ENCODE measurements around the gene TRRAP. TPM values are rescaled to one million over a fixed set of nuclear protein-coding genes. Genes with fewer than 3 reads are reported as not detected.

Gene TRRAP
- total RNA-seq, 4 donors from 2014 or later = 19.7 to 62.3 (median 31.1) TPM

DNA sequence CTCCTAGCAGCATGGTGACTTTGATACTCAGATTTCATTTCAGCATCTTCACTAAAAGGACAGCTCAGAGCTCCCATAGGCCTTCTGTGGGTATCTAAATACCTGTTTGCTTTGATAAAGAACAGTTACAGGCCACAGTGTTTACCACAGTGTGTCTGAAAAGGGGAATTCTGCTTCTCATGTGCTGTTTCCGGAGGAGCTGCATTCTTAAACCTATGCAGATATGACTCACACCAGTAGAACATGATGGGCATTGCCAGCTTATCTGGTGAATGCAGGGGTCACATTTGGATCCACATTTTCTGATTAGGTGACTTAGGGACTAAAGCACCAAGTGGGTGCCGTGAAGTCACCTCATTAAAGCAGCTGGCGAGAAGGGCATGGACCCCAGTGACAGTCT lies 52.6 kb downstream of the TRRAP start:
- no peak for DNase-seq
- Histone ChIP-seq H3K27me3 (no peaks in the 10 kb centered on the region), H3K36me3 (no peaks in the 10 kb centered on the region), H3K9me3 (no peaks in the 10 kb centered on the region), H3K4me1 (no peaks in the 10 kb centered on the region), H3K27ac (no peak overlapping the region), H3K4me3 (no peak overlapping the region)
- TF ChIP-seq, protein P1, sequence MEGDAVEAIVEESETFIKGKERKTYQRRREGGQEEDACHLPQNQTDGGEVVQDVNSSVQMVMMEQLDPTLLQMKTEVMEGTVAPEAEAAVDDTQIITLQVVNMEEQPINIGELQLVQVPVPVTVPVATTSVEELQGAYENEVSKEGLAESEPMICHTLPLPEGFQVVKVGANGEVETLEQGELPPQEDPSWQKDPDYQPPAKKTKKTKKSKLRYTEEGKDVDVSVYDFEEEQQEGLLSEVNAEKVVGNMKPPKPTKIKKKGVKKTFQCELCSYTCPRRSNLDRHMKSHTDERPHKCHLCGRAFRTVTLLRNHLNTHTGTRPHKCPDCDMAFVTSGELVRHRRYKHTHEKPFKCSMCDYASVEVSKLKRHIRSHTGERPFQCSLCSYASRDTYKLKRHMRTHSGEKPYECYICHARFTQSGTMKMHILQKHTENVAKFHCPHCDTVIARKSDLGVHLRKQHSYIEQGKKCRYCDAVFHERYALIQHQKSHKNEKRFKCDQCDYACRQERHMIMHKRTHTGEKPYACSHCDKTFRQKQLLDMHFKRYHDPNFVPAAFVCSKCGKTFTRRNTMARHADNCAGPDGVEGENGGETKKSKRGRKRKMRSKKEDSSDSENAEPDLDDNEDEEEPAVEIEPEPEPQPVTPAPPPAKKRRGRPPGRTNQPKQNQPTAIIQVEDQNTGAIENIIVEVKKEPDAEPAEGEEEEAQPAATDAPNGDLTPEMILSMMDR (IDR thresholded peaks at IDR 0.05) = no peak
- TF ChIP-seq POLR2A (IDR thresholded peaks at IDR 0.05) = no peak
- intact Hi-C loops (cut with DNase I; ENCODE audit: low total_unique reads) = no loop called here

DNA sequence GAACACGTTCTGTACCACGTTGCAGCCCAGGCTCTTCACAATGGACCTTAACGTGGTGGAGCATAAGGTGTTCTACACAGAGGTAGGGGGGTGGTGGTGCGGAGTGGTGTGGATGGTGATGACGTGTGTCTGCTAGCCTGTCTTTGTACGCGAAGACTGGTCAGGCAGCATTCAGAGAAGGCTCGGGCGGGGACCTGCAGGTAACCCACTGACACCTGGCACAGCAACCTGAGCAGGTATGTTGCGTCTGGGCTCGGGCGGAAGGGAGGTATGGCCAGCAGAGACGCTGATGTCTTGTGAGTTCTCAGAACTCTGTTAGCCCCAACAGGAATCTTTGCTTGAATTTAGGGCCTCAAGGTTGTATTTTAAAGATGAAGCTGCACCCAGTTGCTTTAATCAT lies 55.0 kb downstream of the TRRAP start:
- no peaks in the 10 kb centered on the region for H3K9me3 ChIP-seq
- no peak for DNase-seq
- H3K36me3 ChIP-seq = no peaks in the 10 kb centered on the region
- intact Hi-C loops (cut with DNase I; ENCODE audit: low total_unique reads) = no loop called here
- TF ChIP-seq, protein P1 (IDR thresholded peaks at IDR 0.05) = no peak
- TF ChIP-seq POLR2A (IDR thresholded peaks at IDR 0.05) = no peak
- H3K27me3 ChIP-seq = no peaks in the 10 kb centered on the region
- no peak overlapping the region for H3K27ac ChIP-seq
- no peak overlapping the region for H3K4me3 ChIP-seq
- H3K4me1 ChIP-seq = no peaks in the 10 kb centered on the region

DNA sequence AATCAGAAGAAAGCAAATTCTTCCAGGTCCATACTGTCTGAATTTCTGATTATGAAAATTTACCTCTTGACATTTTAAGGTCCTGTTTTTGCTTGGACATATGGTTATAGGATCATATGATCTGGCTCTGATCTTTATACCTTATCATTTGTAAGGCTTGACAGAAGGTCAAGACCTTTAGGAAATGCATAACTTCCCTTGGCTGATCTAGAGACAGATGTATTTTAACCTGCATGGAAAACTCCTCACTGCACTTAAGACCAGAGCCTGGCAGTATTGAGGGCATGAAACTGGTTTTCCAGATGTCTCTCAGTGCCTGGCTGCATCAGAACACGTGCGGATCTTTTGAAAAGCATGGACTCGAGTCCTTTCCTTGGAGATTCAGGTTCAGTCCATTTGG lies 55.9 kb downstream of the TRRAP start:
- no peak for DNase-seq
- Histone ChIP-seq H3K27ac (no peak overlapping the region), H3K36me3 (no peaks in the 10 kb centered on the region), H3K4me3 (no peak overlapping the region), H3K27me3 (no peaks in the 10 kb centered on the region), H3K9me3 (no peaks in the 10 kb centered on the region), H3K4me1 (no peaks in the 10 kb centered on the region)
- intact Hi-C loops (cut with DNase I; ENCODE audit: low total_unique reads) = no loop called here
- TF ChIP-seq POLR2A (IDR thresholded peaks at IDR 0.05) = no peak
- TF ChIP-seq, protein P1 (IDR thresholded peaks at IDR 0.05) = no peak

DNA sequence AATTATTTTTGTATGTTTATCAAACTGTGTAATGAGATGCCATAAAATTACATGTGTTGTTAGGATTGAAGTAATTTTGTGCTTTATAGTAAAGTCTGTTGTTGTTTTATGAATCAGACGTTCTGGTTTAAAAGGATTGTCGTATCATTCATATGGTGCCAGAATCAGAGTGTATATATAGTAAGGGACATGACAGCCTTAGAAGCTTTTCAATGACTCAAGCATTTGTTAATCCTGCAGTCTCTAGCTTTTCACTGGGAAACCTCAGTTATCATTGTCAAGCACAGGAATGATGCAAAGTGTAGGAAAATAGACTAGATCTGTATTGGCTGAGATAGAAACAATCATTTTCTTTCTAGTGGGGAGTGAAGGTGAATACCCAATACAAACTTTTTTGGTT lies 57.5 kb downstream of the TRRAP start:
- Histone ChIP-seq H3K9me3 (no peaks in the 10 kb centered on the region), H3K4me1 (no peaks in the 10 kb centered on the region), H3K4me3 (no peak overlapping the region), H3K27ac (no peak overlapping the region), H3K36me3 (no peaks in the 10 kb centered on the region), H3K27me3 (no peaks in the 10 kb centered on the region)
- TF ChIP-seq, protein P1 (IDR thresholded peaks at IDR 0.05) = no peak
- no peak for TF ChIP-seq POLR2A (IDR thresholded peaks at IDR 0.05)
- intact Hi-C loops (cut with DNase I; ENCODE audit: low total_unique reads) = no loop called here
- DNase-seq = no peak

DNA sequence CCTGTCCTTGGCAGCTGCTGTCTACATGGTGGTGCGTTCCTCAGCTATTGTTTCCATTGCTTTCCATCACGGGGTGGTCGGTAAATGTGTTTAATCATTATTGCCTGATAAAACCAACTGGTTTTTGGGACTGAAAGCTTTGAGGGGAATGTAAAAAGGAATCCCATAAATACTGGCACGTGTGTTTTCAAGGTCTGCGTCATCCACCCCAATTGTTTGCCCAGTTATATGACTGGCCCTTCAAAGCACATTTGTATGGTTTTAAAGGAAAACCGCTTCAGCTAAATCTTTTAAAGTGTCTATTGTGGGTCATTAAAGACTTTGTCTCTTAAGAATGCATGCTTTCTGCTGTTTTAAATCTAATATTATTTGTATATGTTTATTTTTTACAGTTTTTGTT lies 65.0 kb downstream of the TRRAP start:
- Histone ChIP-seq H3K4me3 (no peak overlapping the region), H3K9me3 (no peaks in the 10 kb centered on the region), H3K36me3 (no peaks in the 10 kb centered on the region), H3K27me3 (no peaks in the 10 kb centered on the region), H3K4me1 (no peaks in the 10 kb centered on the region), H3K27ac (no peak overlapping the region)
- intact Hi-C loops (cut with DNase I; ENCODE audit: low total_unique reads) = no loop called here
- no peak for TF ChIP-seq POLR2A (IDR thresholded peaks at IDR 0.05)
- DNase-seq = no peak

DNA sequence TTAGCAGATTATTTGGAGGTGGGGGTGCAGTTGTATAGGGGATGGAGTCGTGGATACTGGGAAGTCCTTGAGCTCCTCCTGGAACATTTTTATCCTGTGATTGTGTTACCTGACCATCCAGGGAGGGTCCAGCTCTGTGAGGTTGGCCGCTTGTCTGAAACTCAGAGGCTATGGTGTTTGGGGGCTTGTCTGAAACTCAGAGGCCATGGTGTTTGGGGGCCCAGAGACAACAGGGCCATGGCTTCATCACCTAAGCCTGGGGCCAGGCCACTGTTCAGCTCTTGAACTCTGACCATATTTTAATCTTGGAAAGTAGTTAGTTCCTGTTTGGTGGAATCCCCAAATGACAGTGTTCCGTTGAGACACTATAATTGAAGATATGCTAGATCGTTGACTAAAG lies 66.1 kb downstream of the TRRAP start:
- no peak for DNase-seq
- H3K4me3 ChIP-seq = no peak overlapping the region
- H3K9me3 ChIP-seq = no peaks in the 10 kb centered on the region
- no peak for TF ChIP-seq POLR2A (IDR thresholded peaks at IDR 0.05)
- TF ChIP-seq, protein P1 (IDR thresholded peaks at IDR 0.05) = no peak
- no peaks in the 10 kb centered on the region for H3K36me3 ChIP-seq
- no peaks in the 10 kb centered on the region for H3K4me1 ChIP-seq
- H3K27me3 ChIP-seq = no peaks in the 10 kb centered on the region
- H3K27ac ChIP-seq = no peak overlapping the region
- intact Hi-C loops (cut with DNase I; ENCODE audit: low total_unique reads) = no loop called here
